ENCODE results near the gene HSD17B12.

Gene HSD17B12

DNA sequence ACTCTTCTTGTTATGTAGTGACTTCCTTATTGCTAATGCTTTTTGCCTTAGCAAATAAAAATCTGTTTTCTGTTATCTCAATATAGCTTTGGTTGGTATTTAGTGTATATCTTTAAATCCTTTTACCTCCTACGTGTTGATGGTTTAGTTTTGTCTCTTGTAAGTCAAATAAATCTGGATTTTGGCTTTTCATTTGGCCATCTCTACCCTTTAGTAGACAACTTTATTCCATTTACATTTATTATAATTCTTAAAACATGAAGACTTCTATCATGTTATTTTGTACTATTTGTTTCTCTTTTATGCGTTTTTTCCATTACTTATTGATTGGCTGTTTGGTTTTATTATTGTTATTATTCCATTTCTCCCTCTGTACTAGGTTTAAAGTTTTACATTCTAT is 180.6 kb downstream of the HSD17B12 start:
- DNase-seq: no peak
- peaks cover 0 to 3% (median under 1%) of the 10 kb centered on the region in 4 experiments for H3K36me3 ChIP-seq (ENCODE audit: control insufficient read depth in 4 of 4, insufficient read depth in 4 of 4, low read length in 3 of 4)
- ChIA-PET POLR2A (no interaction called here), CTCF (interaction anchor here (1.0 kb wide), 1 partner anchor 249 kb away, joined by 3 read pairs; no protein-coding TSS in a partner anchor)
- H3K27me3 ChIP-seq (replicated peaks in 2 of 5; ENCODE audit: control insufficient read depth in 4 of 5, insufficient read depth in 5 of 5, low read length in 4 of 5): peaks cover 0 to 4% (median 0%) of the 10 kb centered on the region in 5 experiments
- no peak overlapping the region for H3K4me3 ChIP-seq (ENCODE audit: control insufficient read depth in 1 of 7, extremely low read depth in 1 of 7, insufficient read depth in 4 of 7, low read depth in 2 of 7, low read length in 6 of 7)
- no CpG with 5 or more reads among the region's 2 CpGs for WGBS (ENCODE audit: insufficient coverage)
- H3K9me3 ChIP-seq (ENCODE audit: control extremely low read depth in 1 of 5, control insufficient read depth in 4 of 5, insufficient read depth in 2 of 5, low read depth in 1 of 5, low read length in 4 of 5): peaks cover 3 to 5% (median 3%) of the 10 kb centered on the region in 5 experiments
- H3K4me1 ChIP-seq (ENCODE audit: control extremely low read depth in 1 of 4, control insufficient read depth in 4 of 4, insufficient read depth in 4 of 4, low read length in 3 of 4): no peaks in the 10 kb centered on the region
- no peak overlapping the region for H3K27ac ChIP-seq (ENCODE audit: insufficient read depth in 1 of 2, low read depth in 1 of 2, low read length in 2 of 2, poor library complexity in 1 of 2, severe bottlenecking in 2 of 2)

DNA sequence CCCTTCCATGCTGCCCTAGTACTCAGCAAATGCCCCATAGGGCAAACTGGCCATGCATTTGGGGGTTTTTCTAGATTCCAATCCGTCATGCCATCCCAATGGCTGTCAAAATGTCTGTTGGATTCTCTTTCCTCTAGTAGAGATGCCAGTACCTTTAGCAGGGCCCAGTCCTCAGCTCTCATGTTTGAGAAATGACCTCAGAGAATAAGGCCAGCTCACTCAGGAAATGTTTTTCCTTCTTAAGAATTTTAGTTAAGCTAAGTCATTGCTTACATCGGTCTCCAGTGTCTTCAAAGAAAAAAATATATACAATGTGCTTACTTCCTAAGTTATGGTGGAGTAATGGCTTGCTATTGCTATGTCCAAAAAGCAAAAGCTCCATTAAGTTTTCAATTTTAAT is 186.0 kb downstream of the HSD17B12 start:
- H3K4me1 ChIP-seq (ENCODE audit: control extremely low read depth in 1 of 4, control insufficient read depth in 4 of 4, insufficient read depth in 4 of 4, low read length in 3 of 4): peaks cover 6 to 16% (median 15%) of the 10 kb centered on the region in 4 experiments
- ChIA-PET CTCF (interaction anchor here (1.0 kb wide), 2 partner anchors 11 to 15 kb away, joined by 3 to 7 read pairs; no protein-coding TSS in a partner anchor), POLR2A (no interaction called here)
- 100% methylated on average over 1 of the region's 2 CpGs for WGBS (ENCODE audit: insufficient coverage)
- no peaks in the 10 kb centered on the region for H3K36me3 ChIP-seq (ENCODE audit: control insufficient read depth in 4 of 4, insufficient read depth in 4 of 4, low read length in 3 of 4)
- peaks cover 0 to 4% (median 0%) of the 10 kb centered on the region in 5 experiments for H3K27me3 ChIP-seq (replicated peaks in 2 of 5; ENCODE audit: control insufficient read depth in 4 of 5, insufficient read depth in 5 of 5, low read length in 4 of 5)
- DNase-seq: no peak
- no peak overlapping the region for H3K4me3 ChIP-seq (ENCODE audit: control insufficient read depth in 1 of 7, extremely low read depth in 1 of 7, insufficient read depth in 4 of 7, low read depth in 2 of 7, low read length in 6 of 7)
- no peaks in the 10 kb centered on the region for H3K9me3 ChIP-seq (ENCODE audit: control extremely low read depth in 1 of 5, control insufficient read depth in 4 of 5, insufficient read depth in 2 of 5, low read depth in 1 of 5, low read length in 4 of 5)
- H3K27ac ChIP-seq (ENCODE audit: insufficient read depth in 1 of 2, low read depth in 1 of 2, low read length in 2 of 2, poor library complexity in 1 of 2, severe bottlenecking in 2 of 2): no peak overlapping the region

GRCh38 chr11:43866969-43867368 is 186.4 kb downstream of the HSD17B12 start:
- no peak for DNase-seq
- Histone ChIP-seq H3K27me3 (replicated peaks in 2 of 5; ENCODE audit: control insufficient read depth in 4 of 5, insufficient read depth in 5 of 5, low read length in 4 of 5) (peaks cover 0 to 4% (median 0%) of the 10 kb centered on the region in 5 experiments), H3K36me3 (ENCODE audit: control insufficient read depth in 4 of 4, insufficient read depth in 4 of 4, low read length in 3 of 4) (no peaks in the 10 kb centered on the region), H3K9me3 (ENCODE audit: control extremely low read depth in 1 of 5, control insufficient read depth in 4 of 5, insufficient read depth in 2 of 5, low read depth in 1 of 5, low read length in 4 of 5) (no peaks in the 10 kb centered on the region), H3K4me1 (ENCODE audit: control extremely low read depth in 1 of 4, control insufficient read depth in 4 of 4, insufficient read depth in 4 of 4, low read length in 3 of 4) (peaks cover 6 to 16% (median 15%) of the 10 kb centered on the region in 4 experiments), H3K4me3 (ENCODE audit: control insufficient read depth in 1 of 7, extremely low read depth in 1 of 7, insufficient read depth in 4 of 7, low read depth in 2 of 7, low read length in 6 of 7) (no peak overlapping the region), H3K27ac (ENCODE audit: insufficient read depth in 1 of 2, low read depth in 1 of 2, low read length in 2 of 2, poor library complexity in 1 of 2, severe bottlenecking in 2 of 2) (no peak overlapping the region)
- ChIA-PET POLR2A (no interaction called here), CTCF (interaction anchor here (1.0 kb wide), 2 partner anchors 11 to 15 kb away, joined by 3 to 7 read pairs; no protein-coding TSS in a partner anchor)

DNA sequence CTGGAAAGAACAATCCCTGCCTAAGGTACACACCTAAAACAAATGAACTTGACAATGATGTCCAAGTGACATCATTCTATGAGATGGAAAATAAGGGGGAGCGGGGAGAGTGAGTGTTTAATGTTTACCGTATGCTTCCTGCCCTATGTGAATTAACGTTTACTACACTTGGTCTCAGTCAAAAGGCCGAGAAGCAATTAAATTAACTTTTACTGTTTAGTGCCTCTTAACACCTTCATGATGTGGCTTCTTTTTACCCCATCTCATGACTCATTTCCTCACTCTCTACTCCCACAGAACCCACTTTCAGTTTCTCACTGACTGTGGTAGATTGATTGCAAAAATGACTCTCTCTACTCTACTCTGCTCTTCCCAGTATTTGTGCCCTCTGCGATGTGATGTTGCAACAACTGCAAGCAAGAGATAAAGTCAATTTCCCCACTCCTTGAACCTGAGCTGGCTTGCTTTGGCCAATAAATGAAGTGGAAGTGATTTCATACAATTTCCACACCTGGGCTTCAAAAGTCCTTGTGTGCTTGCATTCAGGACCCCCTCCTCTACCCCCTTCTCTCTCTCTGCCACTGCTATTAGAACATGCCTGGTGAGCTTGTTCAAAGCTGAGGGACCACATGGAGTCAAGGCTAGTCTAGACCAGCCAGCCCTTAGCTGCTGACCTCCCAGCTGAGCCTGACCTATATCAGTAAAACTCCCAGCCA is 188.5 kb downstream of the HSD17B12 start:
- ChIA-PET CTCF (interaction anchor here (1.0 to 2.6 kb wide), 3 partner anchors 17 to 35 kb away, joined by 3 to 9 read pairs (median 5); no protein-coding TSS in a partner anchor), POLR2A (no interaction called here)
- Histone ChIP-seq H3K9me3 (ENCODE audit: control extremely low read depth in 1 of 5, control insufficient read depth in 4 of 5, insufficient read depth in 2 of 5, low read depth in 1 of 5, low read length in 4 of 5) (no peaks in the 10 kb centered on the region), H3K27ac (ENCODE audit: insufficient read depth in 1 of 2, low read depth in 1 of 2, low read length in 2 of 2, poor library complexity in 1 of 2, severe bottlenecking in 2 of 2) (no peak overlapping the region), H3K27me3 (replicated peaks in 2 of 5; ENCODE audit: control insufficient read depth in 4 of 5, insufficient read depth in 5 of 5, low read length in 4 of 5) (peaks cover 0 to 14% (median 2%) of the 10 kb centered on the region in 5 experiments), H3K36me3 (ENCODE audit: control insufficient read depth in 4 of 4, insufficient read depth in 4 of 4, low read length in 3 of 4) (no peaks in the 10 kb centered on the region), H3K4me1 (ENCODE audit: control extremely low read depth in 1 of 4, control insufficient read depth in 4 of 4, insufficient read depth in 4 of 4, low read length in 3 of 4) (peaks cover 6 to 16% (median 15%) of the 10 kb centered on the region in 4 experiments), H3K4me3 (ENCODE audit: control insufficient read depth in 1 of 7, extremely low read depth in 1 of 7, insufficient read depth in 4 of 7, low read depth in 2 of 7, low read length in 6 of 7) (peak overlapping the region in 3 of 7 experiments; percentile 0 to 31 (median 12))
- WGBS (ENCODE audit: insufficient coverage): 10% methylated on average over 4 of the region's 5 CpGs
- peak; percentile 88 to 97 (median 95) for DNase-seq

DNA sequence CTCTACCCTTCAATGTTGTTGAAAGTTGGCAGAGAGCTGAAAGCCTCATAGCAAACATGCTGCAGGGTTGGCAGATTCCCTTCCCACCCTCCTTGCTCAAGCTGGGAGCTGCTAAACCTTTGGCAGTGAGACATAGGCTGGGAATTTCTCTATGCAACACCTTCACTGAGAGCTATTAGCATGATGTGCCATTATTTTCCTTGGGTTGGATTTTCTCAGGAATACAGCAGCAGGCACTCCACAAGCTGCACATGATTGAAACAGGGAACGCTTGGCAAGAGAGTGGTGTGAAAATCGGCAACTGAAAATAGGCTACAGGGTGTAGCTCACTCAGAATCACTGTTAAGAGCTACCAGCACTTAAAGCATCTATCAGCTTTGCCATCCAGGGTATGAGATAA is 190.5 kb downstream of the HSD17B12 start:
- no peak for DNase-seq
- Histone ChIP-seq H3K4me3 (ENCODE audit: control insufficient read depth in 1 of 7, extremely low read depth in 1 of 7, insufficient read depth in 4 of 7, low read depth in 2 of 7, low read length in 6 of 7) (no peak overlapping the region), H3K36me3 (ENCODE audit: control insufficient read depth in 4 of 4, insufficient read depth in 4 of 4, low read length in 3 of 4) (no peaks in the 10 kb centered on the region), H3K4me1 (ENCODE audit: control extremely low read depth in 1 of 4, control insufficient read depth in 4 of 4, insufficient read depth in 4 of 4, low read length in 3 of 4) (peaks cover 6 to 16% (median 15%) of the 10 kb centered on the region in 4 experiments), H3K9me3 (ENCODE audit: control extremely low read depth in 1 of 5, control insufficient read depth in 4 of 5, insufficient read depth in 2 of 5, low read depth in 1 of 5, low read length in 4 of 5) (peaks cover 0 to 3% (median 0%) of the 10 kb centered on the region in 5 experiments), H3K27ac (ENCODE audit: insufficient read depth in 1 of 2, low read depth in 1 of 2, low read length in 2 of 2, poor library complexity in 1 of 2, severe bottlenecking in 2 of 2) (no peak overlapping the region), H3K27me3 (replicated peaks in 2 of 5; ENCODE audit: control insufficient read depth in 4 of 5, insufficient read depth in 5 of 5, low read length in 4 of 5) (peaks cover 0 to 31% (median 5%) of the 10 kb centered on the region in 5 experiments)
- POLR2A ChIA-PET: no interaction called here
- CTCF ChIA-PET: interaction anchor here (1.0 to 1.2 kb wide), 2 partner anchors 9 to 19 kb away, joined by 3 to 4 read pairs; no protein-coding TSS in a partner anchor
- WGBS (ENCODE audit: insufficient coverage): no CpG with 5 or more reads among the region's 2 CpGs

DNA sequence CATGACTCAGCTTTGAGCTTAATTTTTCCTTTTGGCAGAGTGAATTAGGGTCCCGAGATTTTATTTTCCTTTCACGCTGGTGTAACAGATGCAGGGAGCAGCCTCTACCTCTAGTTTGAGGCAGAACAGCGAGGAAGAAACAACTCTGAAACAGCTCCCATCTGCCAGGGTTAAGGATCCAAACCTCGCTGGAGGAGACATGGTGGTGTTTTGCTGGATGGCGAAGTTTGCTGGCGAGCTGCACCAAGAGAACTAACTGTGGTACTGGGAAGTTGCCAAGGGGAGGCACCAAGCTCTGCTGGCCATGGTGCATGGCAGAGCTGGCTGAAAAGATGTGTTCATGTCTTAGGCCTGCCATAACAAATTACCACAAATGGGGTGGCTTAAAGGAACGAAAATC is 192.5 kb downstream of the HSD17B12 start:
- no peak overlapping the region for H3K4me3 ChIP-seq (ENCODE audit: control insufficient read depth in 1 of 7, extremely low read depth in 1 of 7, insufficient read depth in 4 of 7, low read depth in 2 of 7, low read length in 6 of 7)
- ChIA-PET CTCF (no interaction called here), POLR2A (no interaction called here)
- DNase-seq: no peak
- peaks cover 6 to 16% (median 15%) of the 10 kb centered on the region in 4 experiments for H3K4me1 ChIP-seq (ENCODE audit: control extremely low read depth in 1 of 4, control insufficient read depth in 4 of 4, insufficient read depth in 4 of 4, low read length in 3 of 4)
- H3K27me3 ChIP-seq (replicated peaks in 2 of 5; ENCODE audit: control insufficient read depth in 4 of 5, insufficient read depth in 5 of 5, low read length in 4 of 5): peaks cover 2 to 45% (median 5%) of the 10 kb centered on the region in 5 experiments
- 91% methylated on average over 4 of the region's 7 CpGs for WGBS (ENCODE audit: insufficient coverage)
- H3K27ac ChIP-seq (ENCODE audit: insufficient read depth in 1 of 2, low read depth in 1 of 2, low read length in 2 of 2, poor library complexity in 1 of 2, severe bottlenecking in 2 of 2): no peak overlapping the region
- no peaks in the 10 kb centered on the region for H3K36me3 ChIP-seq (ENCODE audit: control insufficient read depth in 4 of 4, insufficient read depth in 4 of 4, low read length in 3 of 4)
- peaks cover 0 to 3% (median 0%) of the 10 kb centered on the region in 5 experiments for H3K9me3 ChIP-seq (ENCODE audit: control extremely low read depth in 1 of 5, control insufficient read depth in 4 of 5, insufficient read depth in 2 of 5, low read depth in 1 of 5, low read length in 4 of 5)

DNA sequence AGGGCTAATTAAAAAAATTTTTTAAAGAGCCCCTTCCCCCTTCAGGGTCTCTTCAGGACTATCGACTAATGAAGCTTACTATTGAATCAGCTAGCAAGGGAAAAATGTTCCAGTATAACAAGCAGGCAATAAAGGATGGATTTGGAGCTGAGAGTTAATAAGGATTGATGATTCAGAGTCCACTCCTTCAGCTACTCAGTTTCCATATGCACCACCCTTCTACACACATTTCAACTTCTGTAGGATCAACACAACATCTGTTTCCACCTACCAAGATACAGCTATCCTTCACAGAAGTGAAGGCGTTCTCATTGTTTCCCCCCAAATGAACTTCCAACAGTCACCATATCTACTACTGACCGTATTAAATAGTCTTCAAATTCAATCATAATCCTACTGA is 193.5 kb downstream of the HSD17B12 start:
- Histone ChIP-seq H3K4me1 (ENCODE audit: control extremely low read depth in 1 of 4, control insufficient read depth in 4 of 4, insufficient read depth in 4 of 4, low read length in 3 of 4) (peaks cover 4 to 9% (median 9%) of the 10 kb centered on the region in 4 experiments), H3K36me3 (ENCODE audit: control insufficient read depth in 4 of 4, insufficient read depth in 4 of 4, low read length in 3 of 4) (no peaks in the 10 kb centered on the region), H3K27ac (ENCODE audit: insufficient read depth in 1 of 2, low read depth in 1 of 2, low read length in 2 of 2, poor library complexity in 1 of 2, severe bottlenecking in 2 of 2) (no peak overlapping the region), H3K27me3 (replicated peaks in 2 of 5; ENCODE audit: control insufficient read depth in 4 of 5, insufficient read depth in 5 of 5, low read length in 4 of 5) (peaks cover 4 to 56% (median 12%) of the 10 kb centered on the region in 5 experiments), H3K4me3 (ENCODE audit: control insufficient read depth in 1 of 7, extremely low read depth in 1 of 7, insufficient read depth in 4 of 7, low read depth in 2 of 7, low read length in 6 of 7) (no peak overlapping the region), H3K9me3 (ENCODE audit: control extremely low read depth in 1 of 5, control insufficient read depth in 4 of 5, insufficient read depth in 2 of 5, low read depth in 1 of 5, low read length in 4 of 5) (peaks cover 0 to 3% (median 0%) of the 10 kb centered on the region in 5 experiments)
- 83% methylated on average over 1 of the region's 3 CpGs for WGBS (ENCODE audit: insufficient coverage)
- ChIA-PET CTCF (interaction anchor here (0.6 kb wide), 1 partner anchor 668 kb away, joined by 3 read pairs; no protein-coding TSS in a partner anchor), POLR2A (interaction anchor here (0.6 kb wide), 1 partner anchor 686 kb away, joined by 5 read pairs; no protein-coding TSS in a partner anchor)
- DNase-seq: peak in 1 of 3 donors; percentile 14

Data from common myeloid progenitor, CD34-positive (primary cell).